GM12872 (cell line): ENCODE measurements around the gene ACCSL.

ENCODE experiments used
- TF ChIP-seq, protein P1 (sequence below): IDR thresholded peaks from 3 replicates; pipeline ENCODE4 v1.5.1; 2011; ENCODE audit warnings: low read depth, mild to moderate bottlenecking, low read length, moderate library complexity; ENCODE audit not compliant: insufficient read depth

ACCSL gene

DNA sequence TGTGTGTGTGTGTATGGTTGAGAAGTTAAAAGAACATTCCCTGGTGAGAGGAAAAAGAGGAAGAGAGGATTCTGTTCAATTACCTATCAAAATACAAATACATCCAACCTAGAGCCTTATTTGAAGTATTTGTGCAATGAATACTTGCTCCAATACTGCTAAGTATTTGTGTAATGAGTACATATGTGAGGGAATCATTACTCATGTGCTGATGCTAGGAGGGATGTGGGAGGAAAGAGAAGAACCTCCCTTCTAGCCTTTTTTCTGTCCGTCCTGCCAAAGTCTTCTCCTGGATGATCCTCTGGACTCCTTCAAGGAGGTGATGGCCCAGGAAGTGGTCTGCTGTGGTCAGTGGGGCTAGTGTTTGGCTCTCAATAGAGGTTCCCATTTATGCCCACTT is 36.0 kb upstream of the ACCSL start:
- TF ChIP-seq, protein P1, sequence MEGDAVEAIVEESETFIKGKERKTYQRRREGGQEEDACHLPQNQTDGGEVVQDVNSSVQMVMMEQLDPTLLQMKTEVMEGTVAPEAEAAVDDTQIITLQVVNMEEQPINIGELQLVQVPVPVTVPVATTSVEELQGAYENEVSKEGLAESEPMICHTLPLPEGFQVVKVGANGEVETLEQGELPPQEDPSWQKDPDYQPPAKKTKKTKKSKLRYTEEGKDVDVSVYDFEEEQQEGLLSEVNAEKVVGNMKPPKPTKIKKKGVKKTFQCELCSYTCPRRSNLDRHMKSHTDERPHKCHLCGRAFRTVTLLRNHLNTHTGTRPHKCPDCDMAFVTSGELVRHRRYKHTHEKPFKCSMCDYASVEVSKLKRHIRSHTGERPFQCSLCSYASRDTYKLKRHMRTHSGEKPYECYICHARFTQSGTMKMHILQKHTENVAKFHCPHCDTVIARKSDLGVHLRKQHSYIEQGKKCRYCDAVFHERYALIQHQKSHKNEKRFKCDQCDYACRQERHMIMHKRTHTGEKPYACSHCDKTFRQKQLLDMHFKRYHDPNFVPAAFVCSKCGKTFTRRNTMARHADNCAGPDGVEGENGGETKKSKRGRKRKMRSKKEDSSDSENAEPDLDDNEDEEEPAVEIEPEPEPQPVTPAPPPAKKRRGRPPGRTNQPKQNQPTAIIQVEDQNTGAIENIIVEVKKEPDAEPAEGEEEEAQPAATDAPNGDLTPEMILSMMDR = no peak

DNA sequence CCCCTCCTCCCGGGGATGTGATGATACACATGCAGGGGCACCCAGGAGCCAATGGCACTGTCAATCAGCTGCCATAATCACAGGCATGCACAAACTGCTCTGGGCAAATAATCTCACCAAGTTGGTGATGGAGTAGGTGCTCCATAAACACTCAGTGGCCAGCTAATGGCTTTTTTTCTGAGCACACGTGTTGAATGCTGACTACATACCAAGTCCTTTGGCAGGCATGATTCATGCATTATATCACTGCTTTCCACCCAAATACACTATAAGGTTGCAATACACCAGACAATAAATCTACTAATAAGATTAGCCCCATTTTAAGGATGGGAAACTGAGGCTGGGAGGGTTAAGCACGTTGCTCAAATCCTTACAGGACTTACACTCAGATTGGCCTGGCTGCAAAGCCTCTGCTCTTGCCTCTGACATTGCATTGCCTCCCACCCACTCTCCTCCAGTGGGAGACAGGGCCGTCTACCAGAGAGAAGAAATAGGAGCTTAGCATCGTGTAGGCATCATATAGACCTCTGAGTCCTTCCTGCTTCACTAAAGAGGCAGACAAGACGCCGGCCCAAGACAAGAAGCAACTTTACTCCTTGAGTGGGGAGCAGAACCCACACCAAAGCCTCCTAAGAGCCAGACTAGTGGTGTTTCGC is 32.7 kb upstream of the ACCSL start:
- TF ChIP-seq, protein P1 = no peak

GRCh38 chr11:44015624-44016007 is 32.2 kb upstream of the ACCSL start:
- TF ChIP-seq, protein P1 = no peak

DNA sequence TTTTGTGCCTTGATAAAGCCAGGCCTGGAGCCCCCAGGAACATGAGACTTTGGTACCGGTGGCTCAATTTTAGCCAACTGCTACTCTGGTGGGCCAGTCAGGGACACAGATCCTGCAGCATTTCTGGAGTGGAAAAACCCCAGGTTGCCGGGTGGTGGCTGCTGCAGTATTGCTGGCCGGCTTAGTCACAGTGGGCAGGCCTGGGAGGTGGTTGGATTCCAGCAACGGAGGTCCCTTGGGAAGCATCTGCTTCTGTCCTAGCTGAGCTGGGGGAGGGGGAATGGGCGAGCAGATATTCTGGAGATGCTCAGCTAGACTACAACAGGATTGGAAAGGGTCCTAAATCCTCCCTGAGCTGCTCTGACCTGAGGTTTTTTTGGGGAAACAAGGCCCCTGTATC is 31.6 kb upstream of the ACCSL start:
- TF ChIP-seq, protein P1 = no peak

DNA sequence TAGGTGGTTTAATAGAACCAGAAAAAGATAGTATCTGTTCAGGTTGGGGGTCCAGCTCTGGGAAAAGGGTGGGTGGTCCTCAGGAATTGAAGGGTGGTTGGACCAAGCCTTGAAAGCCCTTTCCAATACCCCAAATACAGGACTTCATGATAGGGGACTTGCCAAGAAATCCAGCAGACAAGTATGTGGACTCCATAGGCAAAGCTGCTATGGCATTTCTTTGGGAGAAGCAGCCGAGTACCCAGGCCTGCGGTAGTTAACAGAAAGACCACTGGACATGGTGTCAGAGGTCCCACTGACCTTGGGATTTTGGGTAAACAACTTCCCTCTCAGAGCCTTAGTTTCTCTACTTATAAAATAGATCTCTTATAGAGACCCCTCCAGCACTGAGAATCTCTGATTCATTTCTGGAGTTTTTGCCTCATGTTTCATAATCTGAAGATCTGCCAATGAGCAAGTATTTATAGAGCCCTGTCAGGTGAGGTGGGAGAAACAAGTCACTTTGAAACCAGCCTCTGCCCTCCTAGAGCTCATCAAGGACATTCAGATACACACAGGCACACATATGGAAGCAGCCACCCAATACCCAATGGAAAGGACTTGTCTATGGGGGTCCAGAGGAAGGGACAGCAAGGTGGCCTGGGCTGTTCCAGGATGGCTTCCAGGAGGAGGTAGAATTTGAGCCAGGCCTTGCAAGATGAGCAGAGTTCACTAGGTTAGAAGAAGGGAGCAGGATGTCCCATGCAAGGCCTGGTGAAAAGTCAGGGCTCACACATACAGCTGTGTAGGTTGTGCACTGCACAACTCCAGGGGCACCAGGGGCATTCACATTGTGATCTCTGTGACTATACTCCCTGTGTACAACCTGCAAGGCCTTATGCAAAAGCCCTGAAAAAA is 31.0 kb upstream of the ACCSL start:
- TF ChIP-seq, protein P1 = no peak

- TF ChIP-seq, protein P1 = no peak
These were observed 30.2 kb upstream of the ACCSL start for GRCh38 chr11:44017443-44018126.

DNA sequence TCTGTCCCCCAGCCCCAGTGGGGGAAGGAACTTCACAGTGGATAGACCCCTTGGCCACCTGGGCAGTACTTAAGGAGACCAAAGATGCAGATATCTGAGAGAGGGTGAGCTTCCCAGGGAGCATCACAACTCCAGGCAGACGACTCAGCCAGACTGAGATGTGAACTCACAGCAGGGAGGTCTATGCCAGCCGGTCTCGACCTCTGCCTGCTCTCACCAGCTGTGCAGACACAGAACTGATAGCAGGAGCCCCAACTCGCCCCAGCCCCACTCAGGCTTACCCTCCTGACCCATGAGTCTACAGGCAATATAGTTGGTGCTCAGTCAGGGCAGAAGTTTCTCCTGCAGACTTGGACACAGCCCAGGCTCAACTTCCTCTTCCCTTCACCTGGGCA is 29.7 kb upstream of the ACCSL start:
- TF ChIP-seq, protein P1 = no peak
